Forelimb muscle (tissue), 1 donor: ENCODE measurements around the gene SPEM3. TPM values are rescaled to one million over a fixed set of nuclear protein-coding genes. Genes with fewer than 3 reads are reported as not detected.

Experiments
- DNase-seq: peaks from one replicate; pipeline ENCODE4 v3.0.0-alpha.2; 2013; ENCODE audit warnings: low read depth
- polyA plus RNA-seq: library from polyadenylated mRNA; unstranded; fragments of 120-200 nt; gene quantifications from one replicate; pipeline ENCODE4 v1.2.1, GENCODE V29; 2013; ENCODE audit not compliant: insufficient read length

The SPEM3 gene
- polyA plus RNA-seq, 1 donor = not detected

- DNase-seq = no peak
Measured at GRCh38 chr17:7421186-7421585, 7.5 kb upstream of the SPEM3 start.

- DNase-seq = no peak
Measured at GRCh38 chr17:7423679-7424078, 5.0 kb upstream of the SPEM3 start.

GRCh38 chr17:7425316-7425715 is 3.3 kb upstream of the SPEM3 start, which contains the start of gene SPEM2:
Gene SPEM2 (plus strand): TSS chr17:7425616. CDS start chr17:7425689, 73 bp downstream.
- no peak for DNase-seq

- no peak for DNase-seq
Measured at GRCh38 chr17:7425756-7426155, 2.9 kb upstream of the SPEM3 start.

GRCh38 chr17:7426203-7426863 is 2.3 kb upstream of the SPEM3 start:
- DNase-seq = no peak

GRCh38 chr17:7426896-7427489 is 1.7 kb upstream of the SPEM3 start:
- DNase-seq = no peak

GRCh38 chr17:7427549-7427948 is 1.1 kb upstream of the SPEM3 start:
- DNase-seq = no peak

- DNase-seq = no peak
Measured at GRCh38 chr17:7429722-7430121, 1.1 kb downstream of the SPEM3 start.

GRCh38 chr17:7431231-7431630 is 2.6 kb downstream of the SPEM3 start:
- no peak for DNase-seq

- no peak for DNase-seq
Measured at GRCh38 chr17:7432296-7432695, 3.6 kb downstream of the SPEM3 start.

- DNase-seq = no peak
Measured at GRCh38 chr17:7435676-7436555, 7.3 kb downstream of the SPEM3 start.

GRCh38 chr17:7436556-7437368 is 8.1 kb downstream of the SPEM3 start:
- no peak for DNase-seq

GRCh38 chr17:7437369-7437863 is 8.8 kb downstream of the SPEM3 start:
- DNase-seq = no peak

GRCh38 chr17:7437950-7438614 is 9.4 kb downstream of the SPEM3 start:
- no peak for DNase-seq

GRCh38 chr17:7438656-7439460 is 10.2 kb downstream of the SPEM3 start:
- DNase-seq = no peak

- no peak for DNase-seq
Measured at GRCh38 chr17:7439462-7440112, 10.9 kb downstream of the SPEM3 start, which contains the start of gene FGF11. Gene FGF11 (plus strand): TSS chr17:7439512. CDS start chr17:7439621, 109 bp downstream.

GRCh38 chr17:7440113-7440833 is 11.6 kb downstream of the SPEM3 start:
- no peak for DNase-seq

GRCh38 chr17:7440834-7441195 is 12.2 kb downstream of the SPEM3 start:
- no peak for DNase-seq

- no peak for DNase-seq
Measured at GRCh38 chr17:7441266-7441665, 12.6 kb downstream of the SPEM3 start.
